GM19023 (cell line): ENCODE measurements around the gene EFEMP2.
A peak's percentile ranks its signal among the peaks of the same experiment; 100 is the strongest.

Source experiments
- ATAC-seq: cut with Tn5 transposase; IDR thresholded peaks from one replicate; pipeline ENCODE4 v1.9.1; 2021; ENCODE audit warnings: mild to moderate bottlenecking, moderate library complexity; ENCODE audit not compliant: unreplicated experiment

The EFEMP2 gene

DNA sequence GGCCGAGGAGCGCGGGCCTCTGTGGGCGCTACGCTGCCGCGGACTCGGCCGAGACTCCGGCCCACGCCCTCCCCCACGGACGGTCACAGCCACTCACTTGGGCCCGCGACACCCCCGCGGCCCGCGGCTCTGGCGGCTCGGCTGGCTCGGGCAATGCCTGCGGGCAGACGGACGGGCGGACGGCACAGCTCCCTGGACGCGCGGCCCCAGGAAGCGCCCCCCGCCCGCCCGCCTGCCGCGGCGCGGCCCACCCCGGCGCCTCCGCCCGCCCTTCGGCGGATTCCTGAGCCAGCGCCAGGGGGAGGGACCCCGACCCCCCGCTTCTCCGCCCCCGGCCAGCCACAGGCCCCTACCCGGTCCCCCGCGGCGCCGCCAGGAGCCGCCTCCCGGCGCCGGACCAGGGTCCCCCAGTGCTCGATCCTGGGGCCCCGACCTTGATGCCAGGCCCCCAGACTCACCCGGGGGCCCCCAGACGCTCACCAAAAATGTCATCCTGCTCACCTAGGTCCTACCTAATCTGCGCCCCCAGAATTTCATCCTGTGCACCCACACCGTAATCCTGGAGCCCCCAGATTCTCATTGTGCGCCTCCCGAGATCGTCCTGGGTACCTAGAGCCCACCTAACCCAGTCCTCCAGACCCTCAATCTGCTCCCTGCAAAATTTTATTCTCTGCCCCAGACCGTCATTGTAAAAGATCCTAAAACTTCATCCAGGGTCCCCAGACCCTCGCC is at the start of gene EFEMP2:
TSS of gene EFEMP2 (minus strand) at position 215 of the 732 bp plus-strand sequence. CDS start 446 bp downstream, outside the sequence.
- no peak for ATAC-seq

DNA sequence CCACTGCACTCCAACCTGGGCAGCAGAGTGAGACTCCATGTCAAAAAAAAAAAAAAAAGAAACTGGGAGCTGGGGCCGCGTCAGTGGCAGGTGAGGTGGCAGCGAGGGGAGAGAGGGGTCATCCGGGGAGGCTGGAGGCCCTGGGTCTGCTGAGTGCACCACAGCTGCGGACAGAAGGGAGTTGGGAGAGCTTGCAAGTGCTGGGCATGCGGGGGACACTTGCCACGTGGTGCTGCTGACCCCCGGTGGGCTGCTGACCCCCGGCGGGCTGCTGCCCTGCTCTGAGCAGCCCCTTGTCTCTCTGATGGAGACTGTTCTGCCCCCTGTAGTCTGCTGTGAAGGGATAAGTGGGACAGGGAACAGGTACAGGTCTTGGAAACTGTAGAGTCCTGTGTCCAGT is 49.3 kb upstream of the EFEMP2 start:
- no peak for ATAC-seq

DNA sequence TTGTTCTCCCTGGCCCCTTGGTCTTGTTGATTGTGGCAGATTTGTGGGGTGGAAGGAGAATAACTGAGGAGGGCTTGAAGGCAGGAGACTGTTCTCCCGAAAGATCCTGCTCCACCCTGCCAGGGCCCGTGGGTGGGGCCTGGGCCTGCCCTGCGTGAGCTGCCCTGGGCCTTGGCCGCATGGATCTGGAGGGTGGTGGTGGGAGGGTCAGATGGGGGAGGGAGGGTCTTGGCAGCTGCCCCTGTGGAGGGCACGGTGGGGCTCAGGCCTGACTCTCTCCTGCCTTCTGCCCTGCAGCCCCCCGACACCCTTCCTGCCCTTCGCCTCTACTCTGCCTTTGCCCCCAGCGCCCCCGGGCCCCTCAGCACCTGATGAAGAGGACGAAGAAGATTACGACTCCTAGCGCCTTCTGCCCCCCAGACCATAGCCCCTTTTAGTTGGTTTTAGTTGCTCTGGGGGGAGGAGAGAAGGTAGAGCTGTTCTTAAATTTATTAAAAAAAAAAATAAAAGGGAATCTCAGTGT is 48.5 kb upstream of the EFEMP2 start:
- ATAC-seq = no peak

DNA sequence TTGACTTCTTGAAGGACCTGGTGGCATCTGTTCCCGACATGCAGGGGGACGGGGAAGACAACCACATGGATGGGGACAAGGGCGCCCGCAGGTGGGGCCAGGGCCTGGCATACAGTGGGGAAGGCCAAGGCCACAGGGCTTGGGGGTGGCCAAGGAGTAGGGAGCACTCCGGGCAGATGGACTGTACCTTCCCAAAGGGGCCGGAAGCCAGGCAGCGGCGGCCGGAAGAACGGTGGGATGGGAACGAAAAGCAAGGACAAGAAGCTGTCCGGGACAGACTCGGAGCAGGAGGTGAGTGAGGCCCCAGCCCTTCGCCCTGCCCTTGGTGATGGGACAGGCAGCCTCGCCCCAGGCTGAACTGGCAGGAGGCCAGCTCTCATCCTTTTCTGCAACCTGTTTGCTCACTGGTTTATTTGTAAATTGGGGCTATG is 47.8 kb upstream of the EFEMP2 start:
- no peak for ATAC-seq

DNA sequence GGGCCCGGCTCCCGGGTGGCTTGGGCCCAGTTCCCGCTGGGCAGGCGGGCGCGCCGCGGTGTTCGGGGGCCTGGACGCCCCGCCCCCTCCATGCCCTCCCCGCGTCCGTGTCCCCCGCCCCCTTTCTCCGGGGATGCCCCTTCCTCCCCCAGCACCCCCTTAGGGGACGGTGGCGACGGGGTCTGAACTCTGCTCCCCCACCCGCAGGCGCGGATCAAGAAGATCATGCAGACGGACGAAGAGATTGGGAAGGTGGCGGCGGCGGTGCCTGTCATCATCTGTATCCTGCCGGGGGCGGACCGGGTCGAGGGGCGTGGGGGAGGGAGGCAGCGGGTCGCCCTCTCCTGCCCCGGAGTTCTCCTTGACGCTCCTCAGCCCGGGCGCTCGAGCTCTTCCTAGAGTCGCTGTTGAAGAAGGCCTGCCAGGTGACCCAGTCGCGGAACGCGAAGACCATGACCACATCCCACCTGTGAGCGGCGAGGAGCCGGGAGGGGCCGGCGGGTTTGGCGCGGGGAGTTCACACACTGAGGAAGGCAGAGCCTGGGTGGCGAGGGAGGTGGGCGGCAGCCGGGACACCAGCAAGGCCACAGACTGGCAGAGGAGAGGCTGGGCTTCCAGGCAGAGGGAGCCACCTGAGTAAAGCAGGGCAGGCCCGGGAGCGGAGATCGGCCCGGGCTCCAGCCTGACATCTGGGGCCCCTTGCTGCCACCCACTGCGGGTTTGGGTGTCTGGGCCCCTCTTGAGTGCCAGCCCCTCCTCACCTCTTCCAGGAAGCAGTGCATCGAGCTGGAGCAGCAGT is 47.2 kb upstream of the EFEMP2 start:
- ATAC-seq = peak; percentile 44

DNA sequence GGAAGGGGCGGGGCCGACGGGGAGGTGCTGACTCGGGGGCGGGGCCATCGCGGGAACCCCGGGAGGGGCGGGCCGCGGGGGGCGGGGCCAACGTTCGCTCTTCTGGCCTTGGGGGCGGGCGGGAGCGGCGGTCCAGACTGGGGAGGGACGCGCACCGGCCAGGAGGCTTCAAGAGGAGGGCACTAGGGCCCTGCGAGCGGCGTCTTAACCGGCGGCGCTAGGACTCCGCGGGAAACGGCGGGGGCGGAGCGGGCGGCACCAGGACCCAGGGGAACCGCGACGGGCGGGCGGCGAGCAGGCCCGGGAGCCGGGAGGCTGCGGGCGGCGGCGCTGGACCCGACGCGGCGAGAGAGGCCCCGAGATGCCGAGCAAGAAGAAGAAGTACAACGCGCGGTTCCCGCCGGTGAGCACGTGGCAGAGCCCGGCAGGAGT is 46.6 kb upstream of the EFEMP2 start, which contains the start of gene DRAP1:
TSS of gene DRAP1 (plus strand) at position 286 of the 432 bp plus-strand sequence. CDS start at position 362, 76 bp downstream.
- ATAC-seq = peak; percentile 89

DNA sequence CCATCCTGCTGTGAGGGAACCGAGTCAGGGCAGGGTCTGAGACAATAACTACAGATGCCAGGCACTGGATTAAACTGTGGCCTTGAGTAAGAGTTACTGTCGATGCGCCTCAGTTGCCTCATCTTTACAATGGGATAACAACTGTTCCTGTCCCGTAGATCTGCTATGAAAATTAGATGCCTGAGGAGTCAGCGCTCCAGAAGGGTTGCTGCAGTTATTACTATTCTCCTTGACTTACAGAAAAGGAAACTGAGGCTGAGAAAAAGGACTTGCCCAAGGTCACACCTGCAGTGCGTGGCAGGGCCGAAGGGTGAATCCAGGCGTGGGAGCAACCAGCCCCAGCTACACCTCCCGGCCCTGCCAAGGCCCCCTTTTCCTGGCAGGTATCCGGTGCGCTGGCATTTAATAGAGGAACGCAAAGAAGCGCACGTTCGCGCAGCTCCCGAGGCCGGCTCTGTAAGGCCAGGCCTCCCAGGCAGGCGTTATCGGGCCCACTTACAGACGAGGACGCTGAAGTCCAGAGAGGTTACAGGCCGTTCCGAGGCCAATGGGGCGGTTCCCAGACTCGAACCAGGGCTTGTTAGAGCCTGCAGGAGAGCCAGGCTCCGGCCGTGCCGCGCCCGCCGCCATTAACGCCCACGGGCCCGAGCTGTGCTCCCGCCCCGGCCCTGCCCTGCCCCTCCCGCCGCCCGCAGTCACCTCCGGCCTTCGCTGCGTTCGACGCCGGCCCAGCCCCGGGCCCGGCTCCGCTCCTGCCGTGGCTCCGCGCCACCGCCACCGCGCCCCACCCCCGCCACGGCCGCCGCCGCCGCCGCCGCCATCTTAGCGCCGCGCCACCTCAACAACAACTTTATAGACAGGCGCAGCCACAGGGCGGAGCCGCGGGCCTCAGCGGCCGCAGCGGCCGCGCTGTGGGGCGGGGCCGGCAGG is 45.9 kb upstream of the EFEMP2 start, which contains the start of gene C11orf68:
TSS of gene C11orf68 (minus strand) at position 852 of the 930 bp plus-strand sequence. CDS start at position 821, 31 bp downstream.
- ATAC-seq = peak; percentile 50

DNA sequence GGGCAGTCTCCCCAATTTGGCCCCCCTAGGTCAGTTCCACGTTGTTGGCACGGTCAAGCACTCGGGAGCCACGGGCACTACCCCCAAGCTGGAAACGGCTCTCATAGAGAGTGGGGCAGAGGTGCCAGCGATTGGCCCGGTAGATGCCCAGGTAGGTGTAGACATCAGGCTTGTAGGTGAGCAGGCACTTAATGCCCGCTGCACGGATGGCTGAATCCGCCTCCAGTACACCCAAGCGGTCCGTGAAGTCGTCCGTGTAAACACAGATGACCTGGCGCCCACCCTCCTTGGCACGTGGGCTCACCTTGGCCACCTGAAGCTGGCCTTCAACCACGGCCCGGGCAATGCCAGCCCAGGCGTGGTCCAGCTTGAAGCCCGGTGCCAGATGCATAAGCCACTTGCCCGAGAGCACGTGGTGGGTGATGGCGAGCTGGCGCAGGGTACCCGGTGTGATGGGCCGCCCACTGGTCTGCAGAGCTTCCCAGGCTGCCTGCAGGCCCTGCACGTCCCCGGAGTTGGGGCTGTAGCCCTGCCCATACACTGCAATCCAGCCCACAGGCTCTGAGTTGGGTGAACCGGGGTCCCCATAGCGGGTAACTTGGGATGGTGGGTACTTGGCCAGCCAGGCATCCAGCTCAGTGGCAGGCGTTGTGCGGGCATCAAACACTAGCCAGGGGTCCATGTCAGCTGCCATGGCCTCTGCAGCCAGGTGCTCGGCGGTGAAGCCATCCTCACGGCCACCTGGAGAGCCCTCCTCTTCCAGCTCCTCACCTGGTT is 45.0 kb upstream of the EFEMP2 start:
- no peak for ATAC-seq

DNA sequence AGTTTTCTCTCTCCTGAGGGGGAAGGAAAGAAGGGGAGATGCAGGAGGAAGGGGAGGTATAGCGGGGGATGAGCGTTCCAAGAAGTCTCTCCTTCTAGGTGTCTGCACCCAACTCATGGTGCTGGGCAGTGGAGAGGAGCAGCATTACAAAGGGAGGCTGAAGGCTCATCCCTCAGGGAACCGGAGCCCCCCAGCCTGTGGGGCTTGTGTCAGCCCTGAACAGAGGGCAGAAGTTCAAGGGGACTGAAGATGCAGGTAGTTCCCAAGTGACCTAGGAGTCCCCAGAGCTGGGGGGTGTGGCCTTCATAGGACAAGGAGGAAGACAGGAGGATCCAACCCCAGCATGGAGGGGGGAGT is 44.5 kb upstream of the EFEMP2 start:
- ATAC-seq = no peak

DNA sequence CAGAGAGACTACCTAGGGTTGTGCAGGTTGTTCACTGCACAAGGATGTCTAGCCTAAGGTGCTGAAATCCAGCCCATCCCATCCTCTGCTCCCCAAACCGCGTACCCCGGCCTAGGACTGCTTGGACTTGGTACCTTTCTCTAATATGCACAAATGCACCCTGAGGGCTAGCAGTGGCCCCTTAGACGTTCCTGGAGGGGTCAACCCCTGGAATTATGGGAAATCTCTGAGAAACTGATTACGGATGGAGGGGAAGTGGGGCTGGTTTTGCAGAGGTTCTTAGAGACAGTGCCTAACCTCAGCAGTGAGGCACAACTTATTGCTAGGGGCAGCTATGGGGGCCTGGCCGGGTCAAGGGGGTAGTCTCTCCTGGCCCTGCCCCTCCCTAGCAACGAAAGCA is 43.8 kb upstream of the EFEMP2 start:
- no peak for ATAC-seq

DNA sequence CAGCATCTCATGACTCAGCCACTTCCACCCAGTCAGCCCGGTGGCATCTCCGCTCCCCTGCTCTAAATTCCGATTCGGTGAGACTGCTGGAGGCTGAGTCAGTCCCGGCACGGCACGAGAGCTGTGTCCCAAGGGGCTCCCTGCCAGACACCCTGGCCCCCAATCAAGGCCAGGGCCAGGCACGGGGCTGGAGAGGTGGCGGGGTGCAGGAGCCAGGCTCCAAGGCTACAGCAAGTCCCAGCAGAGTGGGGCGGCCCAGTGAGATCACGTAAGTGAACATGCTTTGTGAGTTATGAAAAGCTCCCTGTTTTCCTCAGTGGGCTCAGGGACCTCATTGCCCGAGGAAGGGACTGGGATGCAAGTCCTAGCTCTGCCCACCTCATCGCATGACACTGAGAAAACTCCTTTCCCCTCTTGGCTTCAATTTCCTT is 43.2 kb upstream of the EFEMP2 start:
- no peak for ATAC-seq

DNA sequence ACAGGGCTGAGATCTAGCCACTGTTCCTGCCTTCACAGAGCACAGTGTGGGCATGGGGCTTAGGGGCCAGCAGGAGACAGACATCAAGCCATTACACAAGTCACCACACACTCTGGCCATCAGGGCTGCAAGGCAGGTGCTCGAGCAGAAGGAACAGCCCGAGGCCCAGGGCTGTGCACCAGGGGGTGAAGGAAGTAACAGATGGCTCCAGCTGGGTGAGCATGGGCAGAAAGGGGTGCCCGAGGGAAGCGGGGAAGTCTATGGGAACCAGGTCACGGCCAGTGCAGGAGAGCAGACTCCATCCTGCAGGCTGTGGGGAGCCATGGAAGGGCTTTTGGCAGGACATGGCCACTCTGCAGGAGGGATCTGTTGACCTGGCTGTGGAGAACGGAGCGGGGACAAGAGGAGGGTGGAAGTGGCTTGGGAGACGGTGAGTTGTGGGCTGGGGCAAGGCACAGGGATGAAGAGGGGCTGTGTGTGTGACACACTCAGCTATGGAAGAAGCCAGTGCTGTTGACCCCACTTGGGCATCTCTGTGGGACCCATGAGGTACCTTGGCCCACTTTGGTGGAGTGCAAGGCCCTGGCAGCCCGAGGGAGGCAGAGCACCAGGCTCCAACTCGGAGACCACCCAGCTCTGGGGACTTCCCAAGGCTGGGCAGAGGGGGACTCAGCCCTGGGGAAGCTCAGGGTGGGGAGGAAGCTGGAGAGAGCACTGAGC is 42.7 kb upstream of the EFEMP2 start:
- no peak for ATAC-seq

DNA sequence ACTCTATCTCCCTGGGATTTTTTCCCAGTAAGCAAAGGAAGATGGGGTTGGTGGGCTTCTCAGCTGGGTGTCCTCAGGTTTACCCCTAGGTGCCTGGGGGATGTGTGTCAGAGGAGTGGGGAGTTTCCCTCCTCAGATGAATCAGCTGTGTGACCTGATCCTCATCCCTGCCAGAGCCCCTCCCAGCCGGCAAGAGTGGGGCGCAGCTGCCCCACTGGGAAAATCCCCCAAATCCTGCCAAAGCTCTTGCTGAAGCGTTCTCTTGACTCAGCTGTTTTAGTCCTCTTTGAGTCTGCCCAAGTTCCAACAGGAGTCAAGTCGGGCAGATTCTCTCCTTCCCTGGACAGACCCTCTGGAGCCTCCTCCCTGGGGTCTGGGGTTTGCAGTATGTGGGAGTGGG is 40.2 kb upstream of the EFEMP2 start:
- ATAC-seq = no peak

DNA sequence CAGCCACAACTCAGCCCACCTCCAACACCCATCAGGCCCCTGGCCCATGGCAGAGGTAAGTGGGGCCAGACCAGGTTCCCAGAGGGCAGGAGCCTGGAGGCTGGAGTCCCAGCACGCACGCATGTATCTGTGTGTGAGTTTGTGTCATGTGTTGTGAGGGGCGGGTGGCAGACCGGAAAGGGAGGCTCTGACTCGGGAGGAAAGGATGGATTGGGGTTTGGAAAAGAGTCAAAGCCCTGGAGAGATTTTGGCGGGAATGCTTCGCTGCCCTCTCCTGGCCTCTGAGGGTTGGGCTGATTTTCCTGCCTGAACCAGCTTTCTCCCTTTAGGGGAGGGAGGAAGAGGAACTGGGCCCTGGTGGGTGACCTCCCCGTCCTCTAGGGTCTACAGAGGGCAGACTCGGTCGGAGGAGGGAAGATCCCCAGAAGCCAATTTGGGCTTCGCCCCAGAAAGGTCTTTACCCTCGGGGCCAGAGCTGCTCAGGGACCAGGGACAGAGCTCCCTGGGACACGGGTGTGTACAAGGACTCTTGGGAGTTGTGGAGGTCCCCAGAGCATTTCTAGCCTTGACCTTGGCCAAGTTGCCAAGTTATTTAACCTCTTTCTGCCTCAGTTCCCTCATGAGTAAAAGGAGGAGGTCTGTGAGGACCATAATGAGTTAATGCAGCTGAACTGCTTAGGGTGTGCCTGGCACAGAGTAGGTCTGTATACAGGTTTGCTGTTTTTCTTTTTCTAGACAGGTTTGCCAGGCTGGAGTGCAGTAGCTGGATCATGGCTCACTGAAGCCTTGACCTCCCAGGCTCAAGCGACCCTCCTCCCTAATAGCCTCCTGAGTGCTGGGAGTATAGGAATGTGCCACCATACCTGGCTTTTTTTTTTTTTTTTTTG is 39.3 kb upstream of the EFEMP2 start:
- ATAC-seq = no peak

- no peak for ATAC-seq
These were observed 35.3 kb upstream of the EFEMP2 start for GRCh38 chr11:65907878-65908277.

- no peak for ATAC-seq
These were observed 34.0 kb upstream of the EFEMP2 start for GRCh38 chr11:65906602-65907001.

- no peak for ATAC-seq
These were observed 31.1 kb upstream of the EFEMP2 start for GRCh38 chr11:65903715-65904114.

GRCh38 chr11:65903068-65903481 is 30.5 kb upstream of the EFEMP2 start:
- no peak for ATAC-seq
